DMS153 (cell line): ENCODE results near the gene ZNF396.

Experiments used
- DNase-seq: peaks from one replicate; lab custom pipeline; 2025; lab: John Stamatoyannopoulos, UW

Gene ZNF396

GRCh38 chr18:35335866-35336265 is 41.3 kb downstream of the ZNF396 start:
- DNase-seq = no peak

- no peak for DNase-seq
These were observed 42.3 kb downstream of the ZNF396 start for GRCh38 chr18:35334821-35335220.

GRCh38 chr18:35334212-35334611 is 42.9 kb downstream of the ZNF396 start:
- DNase-seq = no peak

- DNase-seq = no peak
These were observed 45.6 kb downstream of the ZNF396 start for GRCh38 chr18:35331367-35332087.

- no peak for DNase-seq
These were observed 48.3 kb downstream of the ZNF396 start for GRCh38 chr18:35328868-35329267.

GRCh38 chr18:35326695-35327387 is 50.3 kb downstream of the ZNF396 start:
- no peak for DNase-seq

- no peak for DNase-seq
These were observed 52.0 kb downstream of the ZNF396 start for GRCh38 chr18:35324926-35325655.

GRCh38 chr18:35322486-35323458 is 54.4 kb downstream of the ZNF396 start:
- no peak for DNase-seq
